IgD-negative memory B cell (primary cell): ENCODE measurements around the gene NOL4L. TPM values are rescaled to one million over a fixed set of nuclear protein-coding genes. Genes with fewer than 3 reads are reported as not detected.

Experiments
- H3K27ac Mint-ChIP-seq, 3 donors: one replicate each; pipeline ENCODE4 v1.8.0; 2020 to 2022; ENCODE audit warnings: mild to moderate bottlenecking in 3 of 3, mixed read lengths in 3 of 3, moderate library complexity in 1 of 3
- H3K27me3 Mint-ChIP-seq: one replicate; pipeline ENCODE4 v1.8.0; 2021; ENCODE audit warnings: mixed read lengths
- H3K36me3 Mint-ChIP-seq: one replicate; pipeline ENCODE4 v1.8.0; 2020; ENCODE audit warnings: mild to moderate bottlenecking, mixed read lengths
- H3K4me1 Mint-ChIP-seq, 3 donors: one replicate each; pipeline ENCODE4 v1.8.0; 2020 to 2022; ENCODE audit warnings: mixed read lengths in 3 of 3, mild to moderate bottlenecking in 1 of 3
- H3K4me3 Mint-ChIP-seq, 4 donors: one replicate each; pipeline ENCODE4 v1.8.0; 2020 to 2022; ENCODE audit warnings: mild to moderate bottlenecking in 4 of 4, mixed read lengths in 4 of 4, moderate library complexity in 3 of 4
- H3K9me3 Mint-ChIP-seq, 3 donors: one replicate each; pipeline ENCODE4 v1.8.0; 2020 to 2021; ENCODE audit warnings: mixed read lengths in 3 of 3, mild to moderate bottlenecking in 1 of 3
- polyA plus RNA-seq: library from polyadenylated mRNA; unstranded; fragments of 300-500 nt; fragmentation: Illumina TruSeq; gene quantifications from one replicate; pipeline ENCODE4 v1.2.3, GENCODE V29; 2021

Gene NOL4L
- polyA plus RNA-seq, 1 donor from 2014 or later = 7.3 TPM

GRCh38 chr20:32569018-32569379, 16.1 kb downstream of the NOL4L start:
- Mint-ChIP-seq H3K27me3 (no peaks in the 10 kb centered on the region), H3K27ac (peak overlapping the region in 1 of 3 donors; percentile 73), H3K4me1 (peaks cover 5 to 15% (median 6%) of the 10 kb centered on the region in 3 donors), H3K36me3 (peaks cover 5% of the 10 kb centered on the region), H3K9me3 (no peaks in the 10 kb centered on the region), H3K4me3 (no peak overlapping the region)

GRCh38 chr20:32567384-32568178, 17.6 kb downstream of the NOL4L start:
- Mint-ChIP-seq H3K4me1 (peaks cover 4 to 12% (median 5%) of the 10 kb centered on the region in 3 donors), H3K9me3 (no peaks in the 10 kb centered on the region), H3K36me3 (peaks cover 5% of the 10 kb centered on the region), H3K4me3 (no peak overlapping the region), H3K27me3 (no peaks in the 10 kb centered on the region), H3K27ac (no peak overlapping the region)

GRCh38 chr20:32566379-32567374, 18.5 kb downstream of the NOL4L start:
- peaks cover 5% of the 10 kb centered on the region for H3K36me3 Mint-ChIP-seq
- H3K9me3 Mint-ChIP-seq = no peaks in the 10 kb centered on the region
- H3K27me3 Mint-ChIP-seq = no peaks in the 10 kb centered on the region
- peaks cover 4 to 12% (median 5%) of the 10 kb centered on the region in 3 donors for H3K4me1 Mint-ChIP-seq
- peak overlapping the region in 1 of 3 donors; percentile 47 for H3K27ac Mint-ChIP-seq
- no peak overlapping the region for H3K4me3 Mint-ChIP-seq

GRCh38 chr20:32565735-32566032, 19.4 kb downstream of the NOL4L start:
- Mint-ChIP-seq H3K36me3 (peaks cover 4% of the 10 kb centered on the region), H3K27me3 (no peaks in the 10 kb centered on the region), H3K4me1 (peaks cover 5 to 11% (median 6%) of the 10 kb centered on the region in 3 donors), H3K9me3 (no peaks in the 10 kb centered on the region), H3K27ac (peak overlapping the region in 2 of 3 donors; percentile 16 to 76), H3K4me3 (no peak overlapping the region)

GRCh38 chr20:32564921-32565734, 20.0 kb downstream of the NOL4L start:
- Mint-ChIP-seq H3K4me1 (peaks cover 5 to 14% (median 6%) of the 10 kb centered on the region in 3 donors), H3K27ac (peak overlapping the region in 2 of 3 donors; percentile 16 to 76), H3K4me3 (no peak overlapping the region), H3K27me3 (no peaks in the 10 kb centered on the region), H3K36me3 (peaks cover 4% of the 10 kb centered on the region), H3K9me3 (no peaks in the 10 kb centered on the region)

GRCh38 chr20:32564440-32564839, 20.7 kb downstream of the NOL4L start:
- Mint-ChIP-seq H3K9me3 (no peaks in the 10 kb centered on the region), H3K27me3 (no peaks in the 10 kb centered on the region), H3K27ac (no peak overlapping the region), H3K4me3 (no peak overlapping the region), H3K36me3 (peaks cover 4% of the 10 kb centered on the region), H3K4me1 (peaks cover 5 to 14% (median 8%) of the 10 kb centered on the region in 3 donors)

- no peak overlapping the region for H3K4me3 Mint-ChIP-seq
- H3K4me1 Mint-ChIP-seq = peaks cover 5 to 11% (median 7%) of the 10 kb centered on the region in 3 donors
- no peaks in the 10 kb centered on the region for H3K36me3 Mint-ChIP-seq
- H3K9me3 Mint-ChIP-seq = no peaks in the 10 kb centered on the region
- H3K27ac Mint-ChIP-seq = no peak overlapping the region
- H3K27me3 Mint-ChIP-seq = no peaks in the 10 kb centered on the region
Observed at GRCh38 chr20:32563311-32564272, 21.5 kb downstream of the NOL4L start.

GRCh38 chr20:32562495-32562911, 22.6 kb downstream of the NOL4L start:
- Mint-ChIP-seq H3K4me3 (peak overlapping the region in 1 of 4 donors; percentile 67), H3K27ac (peak overlapping the region in 1 of 3 donors; percentile 78), H3K4me1 (peaks cover 5 to 11% (median 7%) of the 10 kb centered on the region in 3 donors), H3K9me3 (no peaks in the 10 kb centered on the region), H3K27me3 (no peaks in the 10 kb centered on the region), H3K36me3 (no peaks in the 10 kb centered on the region)

GRCh38 chr20:32560989-32561830, 23.9 kb downstream of the NOL4L start:
- H3K36me3 Mint-ChIP-seq = no peaks in the 10 kb centered on the region
- H3K27ac Mint-ChIP-seq = peak overlapping the region in 1 of 3 donors; percentile 67
- no peaks in the 10 kb centered on the region for H3K9me3 Mint-ChIP-seq
- H3K4me1 Mint-ChIP-seq = peaks cover 5 to 12% (median 7%) of the 10 kb centered on the region in 3 donors
- no peaks in the 10 kb centered on the region for H3K27me3 Mint-ChIP-seq
- peak overlapping the region in 2 of 4 donors; percentile 79 to 82 for H3K4me3 Mint-ChIP-seq

GRCh38 chr20:32560482-32560988, 24.6 kb downstream of the NOL4L start:
- Mint-ChIP-seq H3K36me3 (no peaks in the 10 kb centered on the region), H3K4me1 (peaks cover 3 to 11% (median 7%) of the 10 kb centered on the region in 3 donors), H3K4me3 (peak overlapping the region in 1 of 4 donors; percentile 55), H3K9me3 (no peaks in the 10 kb centered on the region), H3K27ac (peak overlapping the region in 1 of 3 donors; percentile 67), H3K27me3 (no peaks in the 10 kb centered on the region)

- H3K27me3 Mint-ChIP-seq = no peaks in the 10 kb centered on the region
- peaks cover 0 to 13% (median 9%) of the 10 kb centered on the region in 3 donors for H3K4me1 Mint-ChIP-seq
- H3K27ac Mint-ChIP-seq = peak overlapping the region in 2 of 3 donors; percentile 67 to 73
- no peak overlapping the region for H3K4me3 Mint-ChIP-seq
- no peaks in the 10 kb centered on the region for H3K9me3 Mint-ChIP-seq
- no peaks in the 10 kb centered on the region for H3K36me3 Mint-ChIP-seq
Observed at GRCh38 chr20:32559753-32560380, 25.3 kb downstream of the NOL4L start.

GRCh38 chr20:32559205-32559752, 25.9 kb downstream of the NOL4L start:
- no peak overlapping the region for H3K4me3 Mint-ChIP-seq
- H3K36me3 Mint-ChIP-seq = no peaks in the 10 kb centered on the region
- H3K27me3 Mint-ChIP-seq = no peaks in the 10 kb centered on the region
- H3K27ac Mint-ChIP-seq = no peak overlapping the region
- H3K4me1 Mint-ChIP-seq = peaks cover 0 to 16% (median 9%) of the 10 kb centered on the region in 3 donors
- no peaks in the 10 kb centered on the region for H3K9me3 Mint-ChIP-seq
